Neural crest cell (in vitro differentiated cells): ENCODE results near the gene OR7D2. TPM values are rescaled to one million over a fixed set of nuclear protein-coding genes. Genes with fewer than 3 reads are reported as not detected.

Experiments used
- DNase-seq: peaks from one replicate; pipeline ENCODE4 v3.0.0; 2021; ENCODE audit warnings: low read depth, mixed read lengths, low spot score
- H3K27ac Mint-ChIP-seq: one replicate; pipeline ENCODE4 v1.8.0; 2021; ENCODE audit warnings: mild to moderate bottlenecking, mixed read lengths; ENCODE audit not compliant: unreplicated experiment
- H3K27me3 Mint-ChIP-seq: 2 replicates; pipeline ENCODE4 v1.8.0; 2021; ENCODE audit warnings: low read depth, mild to moderate bottlenecking, mixed read lengths
- H3K36me3 Mint-ChIP-seq: 2 replicates; pipeline ENCODE4 v1.8.0; 2021; ENCODE audit warnings: low read depth, mild to moderate bottlenecking, mixed read lengths
- H3K4me1 Mint-ChIP-seq: 2 replicates; pipeline ENCODE4 v1.8.0; 2021; ENCODE audit warnings: mixed read lengths
- H3K4me3 Mint-ChIP-seq: one replicate; pipeline ENCODE4 v1.8.0; 2021; ENCODE audit warnings: mild to moderate bottlenecking, mixed read lengths
- H3K9me3 Mint-ChIP-seq: 2 replicates; pipeline ENCODE4 v1.8.0; 2021; ENCODE audit warnings: mixed read lengths
- total RNA-seq: library from RNA; stranded (reverse); gene quantifications from 2 replicates; pipeline ENCODE4 v1.2.1, GENCODE V29; 2021
- TF ChIP-seq, protein P1 (sequence below): fragments of 200-600 bp; sonication (generic); conservative IDR thresholded peaks from 2 replicates; pipeline ENCODE4 v1.5.0; 2021; ENCODE audit warnings: antibody characterized with exemption, mild to moderate bottlenecking

OR7D2 gene
- total RNA-seq, 1 donor from 2014 or later: 1.6 TPM

- peaks cover 39% of the 10 kb centered on the region for H3K9me3 Mint-ChIP-seq
- peaks cover 95% of the 10 kb centered on the region for H3K36me3 Mint-ChIP-seq
Observed at GRCh38 chr19:9155591-9155990, 23.2 kb upstream of the OR7D2 start.

GRCh38 chr19:9156304-9156703, 22.5 kb upstream of the OR7D2 start:
- Mint-ChIP-seq H3K27me3 (no peaks in the 10 kb centered on the region), H3K36me3 (peaks cover 95% of the 10 kb centered on the region), H3K9me3 (peaks cover 39% of the 10 kb centered on the region), H3K27ac (no peak overlapping the region), H3K4me3 (no peak overlapping the region), H3K4me1 (no peaks in the 10 kb centered on the region)
- DNase-seq: no peak
- TF ChIP-seq, protein P1, sequence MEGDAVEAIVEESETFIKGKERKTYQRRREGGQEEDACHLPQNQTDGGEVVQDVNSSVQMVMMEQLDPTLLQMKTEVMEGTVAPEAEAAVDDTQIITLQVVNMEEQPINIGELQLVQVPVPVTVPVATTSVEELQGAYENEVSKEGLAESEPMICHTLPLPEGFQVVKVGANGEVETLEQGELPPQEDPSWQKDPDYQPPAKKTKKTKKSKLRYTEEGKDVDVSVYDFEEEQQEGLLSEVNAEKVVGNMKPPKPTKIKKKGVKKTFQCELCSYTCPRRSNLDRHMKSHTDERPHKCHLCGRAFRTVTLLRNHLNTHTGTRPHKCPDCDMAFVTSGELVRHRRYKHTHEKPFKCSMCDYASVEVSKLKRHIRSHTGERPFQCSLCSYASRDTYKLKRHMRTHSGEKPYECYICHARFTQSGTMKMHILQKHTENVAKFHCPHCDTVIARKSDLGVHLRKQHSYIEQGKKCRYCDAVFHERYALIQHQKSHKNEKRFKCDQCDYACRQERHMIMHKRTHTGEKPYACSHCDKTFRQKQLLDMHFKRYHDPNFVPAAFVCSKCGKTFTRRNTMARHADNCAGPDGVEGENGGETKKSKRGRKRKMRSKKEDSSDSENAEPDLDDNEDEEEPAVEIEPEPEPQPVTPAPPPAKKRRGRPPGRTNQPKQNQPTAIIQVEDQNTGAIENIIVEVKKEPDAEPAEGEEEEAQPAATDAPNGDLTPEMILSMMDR: no peak

More at GRCh38 chr19:9155591-9155990, 23.2 kb upstream of the OR7D2 start:
- H3K4me3 Mint-ChIP-seq: no peak overlapping the region
- TF ChIP-seq, protein P1: no peak
- H3K27me3 Mint-ChIP-seq: no peaks in the 10 kb centered on the region
- no peak overlapping the region for H3K27ac Mint-ChIP-seq
- DNase-seq: no peak
- H3K4me1 Mint-ChIP-seq: no peaks in the 10 kb centered on the region

DNA sequence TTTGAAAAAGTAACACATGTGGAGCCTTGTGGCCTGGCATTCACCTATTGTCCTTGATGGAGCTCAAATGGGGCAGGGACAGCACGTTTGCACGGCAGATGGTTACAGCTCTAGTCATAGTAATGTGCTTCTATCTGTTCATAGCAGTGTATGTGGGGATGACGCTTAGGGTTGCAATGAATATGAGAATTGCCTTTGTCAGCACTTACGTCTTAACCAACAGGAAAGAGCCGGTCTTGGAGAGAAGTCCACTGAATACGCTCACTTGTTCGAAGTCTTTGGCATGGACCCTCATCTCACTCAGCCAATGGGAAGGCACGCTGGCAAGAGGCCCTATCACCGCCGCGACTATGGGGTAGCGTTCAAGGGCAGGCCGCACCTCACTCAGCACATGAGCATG, 18.9 kb upstream of the OR7D2 start:
- Mint-ChIP-seq H3K27ac (no peak overlapping the region), H3K9me3 (peaks cover 25% of the 10 kb centered on the region)

GRCh38 chr19:9161427-9161826, 17.4 kb upstream of the OR7D2 start:
- no peak for DNase-seq
- no peaks in the 10 kb centered on the region for H3K27me3 Mint-ChIP-seq
- TF ChIP-seq, protein P1: no peak
- H3K9me3 Mint-ChIP-seq: peaks cover 19% of the 10 kb centered on the region
- H3K36me3 Mint-ChIP-seq: peaks cover 83% of the 10 kb centered on the region
- no peak overlapping the region for H3K27ac Mint-ChIP-seq
- H3K4me1 Mint-ChIP-seq: no peaks in the 10 kb centered on the region
- H3K4me3 Mint-ChIP-seq: no peak overlapping the region

More for the DNA sequence above, 18.9 kb upstream of the OR7D2 start:
- Mint-ChIP-seq H3K4me3 (no peak overlapping the region), H3K4me1 (no peaks in the 10 kb centered on the region), H3K36me3 (peaks cover 91% of the 10 kb centered on the region), H3K27me3 (no peaks in the 10 kb centered on the region)
- TF ChIP-seq, protein P1: no peak
- no peak for DNase-seq

DNA sequence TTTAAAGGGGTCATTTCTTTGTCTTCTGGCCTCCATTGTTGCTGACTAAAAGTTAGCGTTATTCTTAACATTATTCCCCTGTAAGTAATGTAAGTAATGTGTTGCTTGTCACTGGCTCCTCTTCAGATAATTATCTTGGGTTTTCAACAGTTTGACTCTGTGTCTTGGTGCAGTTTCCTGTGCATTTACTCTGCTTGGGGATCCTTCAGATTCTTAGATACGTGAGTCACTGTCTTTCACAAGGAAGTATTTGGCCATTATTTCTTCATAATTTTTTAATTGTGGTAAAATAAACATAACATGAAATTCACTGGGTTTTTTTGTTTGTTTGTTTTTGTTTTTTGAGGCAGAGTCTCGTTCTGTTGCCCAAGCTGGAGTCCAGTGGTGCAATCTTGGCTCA, 13.5 kb upstream of the OR7D2 start:
- Mint-ChIP-seq H3K36me3 (peaks cover 52% of the 10 kb centered on the region), H3K27me3 (no peaks in the 10 kb centered on the region), H3K27ac (no peak overlapping the region), H3K4me3 (no peak overlapping the region), H3K9me3 (peaks cover 10% of the 10 kb centered on the region), H3K4me1 (no peaks in the 10 kb centered on the region)
- no peak for DNase-seq
- TF ChIP-seq, protein P1: no peak

- H3K36me3 Mint-ChIP-seq: peaks cover 36% of the 10 kb centered on the region
- TF ChIP-seq, protein P1: no peak
- no peak for DNase-seq
- H3K9me3 Mint-ChIP-seq: peaks cover 5% of the 10 kb centered on the region
- H3K4me1 Mint-ChIP-seq: no peaks in the 10 kb centered on the region
- H3K4me3 Mint-ChIP-seq: no peak overlapping the region
- no peak overlapping the region for H3K27ac Mint-ChIP-seq
- H3K27me3 Mint-ChIP-seq: no peaks in the 10 kb centered on the region
Observed at GRCh38 chr19:9166846-9167245, 11.9 kb upstream of the OR7D2 start.
